Body of pancreas (tissue), 4 donors: Measurements from ENCODE around the gene IFT81.

Experiments used
- POLR2A ChIP-seq, 3 donors: fragments of 450-650 bp; IDR thresholded peaks; one replicate each; pipeline ENCODE4 v1.6.1; 2016; ENCODE audit warnings: antibody characterized with exemption in 3 of 3, mild to moderate bottlenecking in 2 of 3
- TF ChIP-seq, protein P1 (sequence below), 7 experiments: fragments of 450-650 bp in 4 of 7; fragments of 200-600 bp in 3 of 7; sonication (generic) in 3 of 7; IDR thresholded peaks; one replicate each; pipeline ENCODE4 v1.5.1; 2016 to 2019; ENCODE audit warnings: antibody characterized with exemption in 7 of 7

DNA sequence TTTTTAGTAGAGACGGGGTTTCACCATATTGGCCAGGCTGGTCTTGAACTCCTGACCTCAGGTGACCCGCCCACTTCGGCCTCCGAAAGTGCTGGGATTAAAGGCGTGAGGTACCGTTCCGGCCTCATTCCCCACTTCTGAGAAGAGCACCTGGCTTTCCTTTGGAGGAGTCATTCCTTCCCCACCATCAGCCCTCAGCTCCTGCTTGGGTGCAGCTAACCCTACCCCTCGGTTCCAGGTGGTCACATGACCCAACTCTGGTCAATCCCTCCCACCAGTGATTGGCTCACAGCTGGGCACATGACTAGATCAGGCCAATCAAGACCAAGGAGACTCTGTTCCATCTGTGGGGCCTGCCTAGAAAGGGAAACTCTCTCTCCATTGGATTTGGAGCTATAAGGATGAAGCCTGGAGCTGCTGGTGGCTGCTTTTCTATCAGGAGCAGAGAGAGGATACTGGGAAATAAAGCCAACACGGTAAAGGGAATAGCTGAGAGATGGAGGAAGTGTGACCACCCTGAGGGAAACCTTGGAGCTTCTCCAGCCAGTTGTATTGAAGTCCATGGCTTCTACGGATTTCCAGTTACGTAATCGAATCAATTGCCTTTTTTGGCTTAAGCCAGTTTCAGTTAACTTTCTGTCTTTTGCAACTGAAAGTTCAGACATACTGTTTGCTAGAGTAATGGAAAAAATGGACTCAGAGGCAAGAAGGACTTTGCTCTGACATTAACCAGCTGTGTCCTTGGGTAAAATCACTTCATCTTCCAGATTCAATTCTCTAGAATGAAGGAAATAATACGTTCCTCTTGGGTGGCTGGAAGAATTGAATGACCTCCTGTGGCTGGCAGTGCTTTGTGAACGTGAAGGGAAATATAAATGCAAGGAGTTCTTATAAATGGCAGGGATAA, 19.7 kb upstream of the IFT81 start:
- TF ChIP-seq, protein P1, sequence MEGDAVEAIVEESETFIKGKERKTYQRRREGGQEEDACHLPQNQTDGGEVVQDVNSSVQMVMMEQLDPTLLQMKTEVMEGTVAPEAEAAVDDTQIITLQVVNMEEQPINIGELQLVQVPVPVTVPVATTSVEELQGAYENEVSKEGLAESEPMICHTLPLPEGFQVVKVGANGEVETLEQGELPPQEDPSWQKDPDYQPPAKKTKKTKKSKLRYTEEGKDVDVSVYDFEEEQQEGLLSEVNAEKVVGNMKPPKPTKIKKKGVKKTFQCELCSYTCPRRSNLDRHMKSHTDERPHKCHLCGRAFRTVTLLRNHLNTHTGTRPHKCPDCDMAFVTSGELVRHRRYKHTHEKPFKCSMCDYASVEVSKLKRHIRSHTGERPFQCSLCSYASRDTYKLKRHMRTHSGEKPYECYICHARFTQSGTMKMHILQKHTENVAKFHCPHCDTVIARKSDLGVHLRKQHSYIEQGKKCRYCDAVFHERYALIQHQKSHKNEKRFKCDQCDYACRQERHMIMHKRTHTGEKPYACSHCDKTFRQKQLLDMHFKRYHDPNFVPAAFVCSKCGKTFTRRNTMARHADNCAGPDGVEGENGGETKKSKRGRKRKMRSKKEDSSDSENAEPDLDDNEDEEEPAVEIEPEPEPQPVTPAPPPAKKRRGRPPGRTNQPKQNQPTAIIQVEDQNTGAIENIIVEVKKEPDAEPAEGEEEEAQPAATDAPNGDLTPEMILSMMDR (IDR thresholded peaks at IDR 0.05): no peak
- no peak for TF ChIP-seq POLR2A (IDR thresholded peaks at IDR 0.05)
